Upper lobe of left lung (tissue), 6 donors: ENCODE results near the gene THEM4. TPM values are rescaled to one million over a fixed set of nuclear protein-coding genes. Genes with fewer than 3 reads are reported as not detected.

Experiments used
- ATAC-seq, 2 donors: fragments of 200-7000 bp; cut with Tn5 transposase; one replicate each; pipeline ENCODE4 v1.9.1; 2022; ENCODE audit warnings: mild to moderate bottlenecking in 2 of 2, moderate library complexity in 2 of 2; ENCODE audit not compliant: low FRiP score in 2 of 2
- DNase-seq, 2 donors: peaks; one replicate each; pipeline ENCODE4 v3.0.0-alpha.2; 2019 to 2020
- H3K27ac ChIP-seq, 4 donors: fragments of 200-600 bp; sonication (generic); one replicate each; pipeline ENCODE4 v1.5.1; 2016 to 2019
- H3K27me3 ChIP-seq, 4 donors: fragments of 200-600 bp; sonication (generic); one replicate each; pipeline ENCODE4 v1.5.1; 2017 to 2019
- H3K36me3 ChIP-seq, 4 donors: fragments of 200-600 bp; sonication (generic); one replicate each; pipeline ENCODE4 v1.5.1; 2016 to 2019
- H3K4me1 ChIP-seq, 4 donors: fragments of 200-600 bp; sonication (generic); one replicate each; pipeline ENCODE4 v1.5.1; 2018 to 2019
- H3K4me3 ChIP-seq, 4 donors: fragments of 200-600 bp; sonication (generic); one replicate each; pipeline ENCODE4 v1.5.1; 2017 to 2019; ENCODE audit warnings: mild to moderate bottlenecking in 2 of 4, moderate library complexity in 1 of 4
- H3K9me3 ChIP-seq, 4 donors: fragments of 200-600 bp; sonication (generic); one replicate each; pipeline ENCODE4 v1.5.1; 2018 to 2019
- CTCF ChIP-seq, 6 experiments: fragments of 450-650 bp in 4 of 6; fragments of 200-600 bp in 2 of 6; sonication (generic) in 2 of 6; IDR thresholded peaks; one replicate each; pipeline ENCODE4 v1.5.1; 2016 to 2019; ENCODE audit warnings: antibody characterized with exemption in 6 of 6
- EP300 ChIP-seq, 4 donors: sonication (generic); formaldehyde crosslinking; IDR thresholded peaks; one replicate each; pipeline ENCODE4 v1.5.1; 2017; ENCODE audit warnings: antibody characterized with exemption in 4 of 4, control low read depth in 2 of 4
- POLR2A ChIP-seq, 4 donors: fragments of 450-650 bp; IDR thresholded peaks; one replicate each; pipeline ENCODE4 v1.5.1; 2016 to 2017; ENCODE audit warnings: antibody characterized with exemption in 4 of 4, mild to moderate bottlenecking in 2 of 4
- POLR2AphosphoS5 ChIP-seq, 2 donors: sonication (generic); formaldehyde crosslinking; IDR thresholded peaks; one replicate each; pipeline ENCODE4 v1.5.1; 2017; ENCODE audit warnings: antibody characterized with exemption in 2 of 2
- WGBS, 2 donors: methylation state at CpG; one replicate each; pipeline ENCODE4 v1.1.5; 2017 to 2018; 5-methylcytosine and 5-hydroxymethylcytosine counted together
- total RNA-seq, 6 donors: library from RNA; depleted of rRNA in 4 of 6; stranded (reverse); fragments of >200 nt in 4 of 6; gene quantifications; one replicate each; pipeline versions ENCODE4 v1.1.0 to v1.2.1, GENCODE V29; 2016 to 2021
- donor health status: DM: no; HTN: no; CAD: no; lungs with moderate emphysema.
- donor health status: DM: no; HTN: yes; CAD: no; lungs with severe emphysema.

Gene THEM4
- total RNA-seq, 6 donors from 2014 or later, result 11.9 to 39.8 (median 15.5) TPM

- no peaks in the 10 kb centered on the region for H3K9me3 ChIP-seq
- TF ChIP-seq POLR2A (IDR thresholded peaks at IDR 0.05) (no peak), POLR2AphosphoS5 (IDR thresholded peaks at IDR 0.05) (peak in 1 of 2 donors; percentile 21)
- 63 to 83% methylated on average over 1 of the region's 1 CpG for WGBS, 2 donors
- no peak overlapping the region for H3K27ac ChIP-seq
- H3K4me3 ChIP-seq, result no peak overlapping the region
- no peak for DNase-seq
- H3K4me1 ChIP-seq, result peaks cover 29 to 46% (median 40%) of the 10 kb centered on the region in 4 donors
- no peaks in the 10 kb centered on the region for H3K36me3 ChIP-seq
- no peak for ATAC-seq
- H3K27me3 ChIP-seq, result no peaks in the 10 kb centered on the region
Measured at GRCh38 chr1:151942882-151943281, 33.6 kb upstream of the THEM4 start.

GRCh38 chr1:151940541-151940940 is 31.2 kb upstream of the THEM4 start:
- no peak overlapping the region for H3K4me3 ChIP-seq
- no peaks in the 10 kb centered on the region for H3K27me3 ChIP-seq
- H3K9me3 ChIP-seq, result no peaks in the 10 kb centered on the region
- no peaks in the 10 kb centered on the region for H3K36me3 ChIP-seq
- peak overlapping the region in 1 of 4 donors; percentile 39 for H3K27ac ChIP-seq
- no peak for TF ChIP-seq POLR2AphosphoS5 (IDR thresholded peaks at IDR 0.05)
- no peak for TF ChIP-seq POLR2A (IDR thresholded peaks at IDR 0.05)
- no peak for TF ChIP-seq EP300 (IDR thresholded peaks at IDR 0.05)
- no peak for TF ChIP-seq CTCF (IDR thresholded peaks at IDR 0.05)
- WGBS, 2 donors, result 54 to 57% methylated on average over 1 of the region's 1 CpG
- DNase-seq (no peak), ATAC-seq (no peak)
- H3K4me1 ChIP-seq, result peaks cover 17 to 33% (median 25%) of the 10 kb centered on the region in 4 donors

GRCh38 chr1:151939779-151940178 is 30.5 kb upstream of the THEM4 start:
- no peaks in the 10 kb centered on the region for H3K36me3 ChIP-seq
- H3K27me3 ChIP-seq, result no peaks in the 10 kb centered on the region
- H3K4me3 ChIP-seq, result no peak overlapping the region
- H3K4me1 ChIP-seq, result peaks cover 9 to 25% (median 17%) of the 10 kb centered on the region in 4 donors
- WGBS, 2 donors, result 57 to 76% methylated on average over 1 of the region's 1 CpG
- no peak for ATAC-seq
- TF ChIP-seq CTCF (IDR thresholded peaks at IDR 0.05) (no peak), POLR2AphosphoS5 (IDR thresholded peaks at IDR 0.05) (no peak), EP300 (IDR thresholded peaks at IDR 0.05) (no peak), POLR2A (IDR thresholded peaks at IDR 0.05) (no peak)
- no peak overlapping the region for H3K27ac ChIP-seq
- H3K9me3 ChIP-seq, result no peaks in the 10 kb centered on the region
- no peak for DNase-seq

GRCh38 chr1:151939141-151939540 is 29.8 kb upstream of the THEM4 start:
- TF ChIP-seq POLR2A (IDR thresholded peaks at IDR 0.05), result no peak
- no peak for TF ChIP-seq POLR2AphosphoS5 (IDR thresholded peaks at IDR 0.05)
- TF ChIP-seq CTCF (IDR thresholded peaks at IDR 0.05), result no peak
- no peak for TF ChIP-seq EP300 (IDR thresholded peaks at IDR 0.05)
- Histone ChIP-seq H3K9me3 (no peaks in the 10 kb centered on the region), H3K4me1 (peaks cover 4 to 19% (median 11%) of the 10 kb centered on the region in 4 donors), H3K27me3 (no peaks in the 10 kb centered on the region), H3K27ac (no peak overlapping the region), H3K36me3 (no peaks in the 10 kb centered on the region), H3K4me3 (no peak overlapping the region)
- ATAC-seq, result no peak
- DNase-seq, result no peak
- 82 to 91% methylated on average over 3 of the region's 3 CpGs for WGBS, 2 donors

GRCh38 chr1:151936653-151937052 is 27.3 kb upstream of the THEM4 start:
- peaks cover 0 to 7% (median 2%) of the 10 kb centered on the region in 4 donors for H3K4me1 ChIP-seq
- WGBS, 2 donors, result 75% methylated on average over 7 of the region's 7 CpGs
- no peak for DNase-seq
- no peak overlapping the region for H3K4me3 ChIP-seq
- no peak overlapping the region for H3K27ac ChIP-seq
- no peaks in the 10 kb centered on the region for H3K36me3 ChIP-seq
- no peaks in the 10 kb centered on the region for H3K9me3 ChIP-seq
- TF ChIP-seq EP300 (IDR thresholded peaks at IDR 0.05), result no peak
- TF ChIP-seq POLR2A (IDR thresholded peaks at IDR 0.05), result no peak
- TF ChIP-seq POLR2AphosphoS5 (IDR thresholded peaks at IDR 0.05), result no peak
- TF ChIP-seq CTCF (IDR thresholded peaks at IDR 0.05), result no peak
- no peak for ATAC-seq
- no peaks in the 10 kb centered on the region for H3K27me3 ChIP-seq
